ENCODE data around the gene BUB3. TPM values are rescaled to one million over a fixed set of nuclear protein-coding genes. Genes with fewer than 3 reads are reported as not detected.

BUB3 gene
- total and polyA plus RNA-seq, 2 of the 13 experiments (the other 11 are each of a cell fraction or from before 2014, with no cell fraction given), result 174 to 188 TPM

DNA sequence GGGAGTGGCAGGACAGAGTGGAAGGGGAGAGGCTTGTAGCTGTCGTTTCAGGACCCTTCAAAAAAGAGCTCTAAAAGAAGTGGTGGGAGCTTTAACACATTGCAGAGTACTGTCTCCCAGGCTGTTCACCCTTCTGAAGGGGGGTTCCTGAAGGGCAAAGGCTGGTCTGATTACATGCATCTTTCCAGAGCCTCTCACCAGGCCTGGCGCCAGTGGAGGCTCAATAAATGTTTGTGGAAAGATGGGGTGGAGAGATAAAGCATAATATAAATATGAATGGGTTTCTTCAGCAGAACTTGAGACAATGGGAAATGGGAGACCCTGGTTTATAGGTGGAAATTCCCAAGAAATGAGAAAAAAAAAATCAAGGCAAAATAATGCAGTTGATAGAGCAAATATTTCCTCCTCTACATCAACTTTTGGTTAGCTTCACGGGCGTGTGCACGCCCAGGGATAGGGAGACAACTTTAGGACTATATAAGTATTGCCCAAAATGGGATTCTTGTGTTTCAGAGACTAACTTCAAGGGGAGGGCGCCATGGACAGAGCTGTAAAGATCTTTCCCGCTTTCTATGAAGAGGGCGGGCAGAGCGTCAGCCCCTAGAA is 613 bp upstream of the BUB3 start (continued):
- TF ChIP-seq ZNF607 (CRISPR knock-in tag; IDR thresholded peaks at IDR 0.05; ENCODE audit: borderline replicate concordance) (0 out of 2 replicates have a peak, but pooled peaks have one; percentile 7), ATF1 (CRISPR knock-in tag; IDR thresholded peaks at IDR 0.05) (no peak), ZNF430 (CRISPR knock-in tag; IDR thresholded peaks at IDR 0.05) (no peak)
- TF ChIP-seq, protein P1, sequence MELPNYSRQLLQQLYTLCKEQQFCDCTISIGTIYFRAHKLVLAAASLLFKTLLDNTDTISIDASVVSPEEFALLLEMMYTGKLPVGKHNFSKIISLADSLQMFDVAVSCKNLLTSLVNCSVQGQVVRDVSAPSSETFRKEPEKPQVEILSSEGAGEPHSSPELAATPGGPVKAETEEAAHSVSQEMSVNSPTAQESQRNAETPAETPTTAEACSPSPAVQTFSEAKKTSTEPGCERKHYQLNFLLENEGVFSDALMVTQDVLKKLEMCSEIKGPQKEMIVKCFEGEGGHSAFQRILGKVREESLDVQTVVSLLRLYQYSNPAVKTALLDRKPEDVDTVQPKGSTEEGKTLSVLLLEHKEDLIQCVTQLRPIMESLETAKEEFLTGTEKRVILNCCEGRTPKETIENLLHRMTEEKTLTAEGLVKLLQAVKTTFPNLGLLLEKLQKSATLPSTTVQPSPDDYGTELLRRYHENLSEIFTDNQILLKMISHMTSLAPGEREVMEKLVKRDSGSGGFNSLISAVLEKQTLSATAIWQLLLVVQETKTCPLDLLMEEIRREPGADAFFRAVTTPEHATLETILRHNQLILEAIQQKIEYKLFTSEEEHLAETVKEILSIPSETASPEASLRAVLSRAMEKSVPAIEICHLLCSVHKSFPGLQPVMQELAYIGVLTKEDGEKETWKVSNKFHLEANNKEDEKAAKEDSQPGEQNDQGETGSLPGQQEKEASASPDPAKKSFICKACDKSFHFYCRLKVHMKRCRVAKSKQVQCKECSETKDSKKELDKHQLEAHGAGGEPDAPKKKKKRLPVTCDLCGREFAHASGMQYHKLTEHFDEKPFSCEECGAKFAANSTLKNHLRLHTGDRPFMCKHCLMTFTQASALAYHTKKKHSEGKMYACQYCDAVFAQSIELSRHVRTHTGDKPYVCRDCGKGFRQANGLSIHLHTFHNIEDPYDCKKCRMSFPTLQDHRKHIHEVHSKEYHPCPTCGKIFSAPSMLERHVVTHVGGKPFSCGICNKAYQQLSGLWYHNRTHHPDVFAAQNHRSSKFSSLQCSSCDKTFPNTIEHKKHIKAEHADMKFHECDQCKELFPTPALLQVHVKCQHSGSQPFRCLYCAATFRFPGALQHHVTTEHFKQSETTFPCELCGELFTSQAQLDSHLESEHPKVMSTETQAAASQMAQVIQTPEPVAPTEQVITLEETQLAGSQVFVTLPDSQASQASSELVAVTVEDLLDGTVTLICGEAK (IDR thresholded peaks at IDR 0.05), result no peak
- TF ChIP-seq, protein P1 (CRISPR knock-in tag; IDR thresholded peaks at IDR 0.05), result no peak

Measured in HepG2 (cell line).